Endothelial cell of umbilical vein (primary cell): ENCODE results near the gene HSF2BP. TPM values are rescaled to one million over a fixed set of nuclear protein-coding genes. Genes with fewer than 3 reads are reported as not detected.

Experiments
- BruUV-seq: library from RNA; stranded (reverse); fragments of 400-500 nt; replicated peaks from 2 replicates; lab custom pipeline; 2021; lab: Mats Ljungman, UMichigan
- CTCF ChIA-PET: fragments of 300-600, 350-600 bp; sonication (Branson Sonifier 250); formaldehyde crosslinking; loops from one replicate; lab custom pipeline; 2021; ENCODE audit warnings: antibody characterized with exemption, inconsistent platforms; lab: Charles Lee
- POLR2A ChIA-PET: fragments of 300-600, 350-600 bp; sonication (Branson Sonifier 250); formaldehyde crosslinking; loops from one replicate; lab custom pipeline; 2021; ENCODE audit warnings: antibody characterized with exemption, inconsistent platforms; lab: Charles Lee
- DNase-seq: peaks from one replicate; pipeline ENCODE4 v3.0.0-alpha.2; 2011; ENCODE audit warnings: low read depth, low spot score
- FAIRE-seq: peaks from 2 replicates; lab custom pipeline; 2011; peaks lifted over from hg19 to GRCh38; lab: Jason Lieb, UNC
- H2AFZ ChIP-seq: 2 replicates; pipeline ENCODE4 v1.6.0; 2012; ENCODE audit warnings: low read depth, low read length, control low read depth, inconsistent platforms
- H3K27ac ChIP-seq: 2 replicates; pipeline ENCODE4 v1.5.1; 2011; ENCODE audit warnings: low read depth, mild to moderate bottlenecking, control low read depth, low read length, moderate library complexity; ENCODE audit not compliant: insufficient read depth
- H3K27me3 ChIP-seq, 2 experiments: 2 replicates each; pipeline versions ENCODE4 v1.6.0 to v1.6.1; 2011; ENCODE audit warnings: low read length in 2 of 2, mixed read lengths in 1 of 2; ENCODE audit not compliant: control insufficient read depth in 2 of 2, insufficient read depth in 2 of 2
- H3K36me3 ChIP-seq, 2 experiments: 2 replicates in 1 of 2; 3 replicates in 1 of 2; pipeline ENCODE4 v1.5.1; 2011; ENCODE audit warnings: low read length in 2 of 2, mild to moderate bottlenecking in 1 of 2, moderate library complexity in 1 of 2; ENCODE audit not compliant: control insufficient read depth in 2 of 2, insufficient read depth in 2 of 2; ENCODE audit errors: extremely low read depth in 1 of 2
- H3K4me1 ChIP-seq: 3 replicates; pipeline ENCODE4 v1.5.1; 2011; ENCODE audit warnings: mild to moderate bottlenecking, low read length; ENCODE audit not compliant: control insufficient read depth, insufficient read depth; ENCODE audit errors: extremely low read depth
- H3K4me2 ChIP-seq: 2 replicates; pipeline ENCODE4 v1.6.1; 2011; ENCODE audit warnings: low read length, control low read depth, mixed read lengths; ENCODE audit not compliant: insufficient read depth
- H3K4me3 ChIP-seq, 3 experiments: fragments of 200-600 bp in 1 of 3; sonication (generic), shearing (Covaris generic) in 1 of 3; replicated peaks in 1 of 3; 2 replicates each; pipeline ENCODE4 v1.5.1; 2011 to 2016; ENCODE audit warnings: control low read depth in 3 of 3, low read length in 3 of 3, mild to moderate bottlenecking in 2 of 3, inconsistent platforms in 1 of 3, low read depth in 1 of 3, moderate library complexity in 1 of 3; ENCODE audit not compliant: insufficient read depth in 1 of 3
- H3K79me2 ChIP-seq: 2 replicates; pipeline ENCODE4 v1.6.0; 2012; ENCODE audit warnings: low read length, inconsistent platforms; ENCODE audit not compliant: control insufficient read depth, insufficient read depth
- H3K9ac ChIP-seq: replicated peaks from 2 replicates; pipeline ENCODE3; 2011; ENCODE audit warnings: low read length, control low read depth; ENCODE audit not compliant: insufficient read depth; ENCODE audit errors: extremely low read depth
- H3K9me1 ChIP-seq: replicated peaks from 3 replicates; pipeline ENCODE4 v1.6.0; 2011; ENCODE audit warnings: mild to moderate bottlenecking, low read length; ENCODE audit not compliant: control insufficient read depth, insufficient read depth; ENCODE audit errors: extremely low read depth
- H3K9me3 ChIP-seq: replicated peaks from 2 replicates; pipeline ENCODE4 v1.5.1; 2012; ENCODE audit warnings: low read length, inconsistent platforms; ENCODE audit not compliant: control insufficient read depth, insufficient read depth
- H4K20me1 ChIP-seq: replicated peaks from 2 replicates; pipeline ENCODE3; 2011; ENCODE audit warnings: mild to moderate bottlenecking, low read length; ENCODE audit not compliant: control insufficient read depth, insufficient read depth; ENCODE audit errors: extremely low read depth
- EZH2 ChIP-seq: IDR thresholded peaks from 2 replicates; pipeline ENCODE4 v1.6.1; 2012; ENCODE audit warnings: borderline replicate concordance, low read depth, mild to moderate bottlenecking, moderate library complexity, low read length, inconsistent platforms; ENCODE audit not compliant: severe bottlenecking
- JUN ChIP-seq: IDR thresholded peaks from 2 replicates; pipeline ENCODE4 v1.6.1; 2011; ENCODE audit warnings: borderline replicate concordance, low read depth; ENCODE audit not compliant: insufficient read length, insufficient read depth
- POLR2A ChIP-seq: IDR thresholded peaks from 2 replicates; pipeline ENCODE4 v1.6.1; 2012; ENCODE audit warnings: low read depth, mild to moderate bottlenecking, control low read depth, low read length
- dilution Hi-C: fragments of 300-500 bp; cut with MboI; formaldehyde crosslinking; loops from one replicate; pipeline ENCODE4 v1.15.0; 2019; ENCODE audit warnings: low sequenced_read_pairs; ENCODE audit not compliant: extremely low pct_ligation_motif_present
- intact Hi-C: fragments of 100-400 bp; cut with micrococcal nuclease; formaldehyde crosslinking; loops from one replicate; pipeline ENCODE4 v1.10.0; 2022
- polyA plus RNA-seq, 4 experiments: library from polyadenylated mRNA; depleted of rRNA in 3 of 4; stranded (reverse) in 3 of 4; unstranded in 1 of 4; fragments of >200 nt; gene quantifications; 2 replicates each; pipeline versions ENCODE4 v1.2.1 to v1.2.3, GENCODE V29; 2011 to 2012; ENCODE audit warnings: missing spikeins in 1 of 4
- total RNA-seq: library from RNA; stranded (reverse); gene quantifications from 2 replicates; pipeline ENCODE4 v1.2.3, GENCODE V29; 2021
- TF ChIP-seq, protein P1 (sequence below): IDR thresholded peaks from 2 replicates; pipeline ENCODE4 v1.6.1; 2011; ENCODE audit not compliant: insufficient read depth, insufficient read length
- TF ChIP-seq, protein P2 (sequence below), 2 donors: IDR thresholded peaks; 1 replicate in 1 of 2; 2 replicates in 1 of 2; pipeline ENCODE4 v1.5.1; 2011; ENCODE audit warnings: low read length in 2 of 2, mild to moderate bottlenecking in 2 of 2, moderate library complexity in 2 of 2, control low read depth in 1 of 2, inconsistent platforms in 1 of 2, low read depth in 1 of 2; ENCODE audit not compliant: insufficient read depth in 1 of 2; ENCODE audit errors: extremely low read depth in 1 of 2

Gene HSF2BP
- total and polyA plus RNA-seq, 2 donors (not counting 3 experiments of a cell fraction or from before 2014, with no cell fraction given): 0.41 to 0.55 TPM

DNA sequence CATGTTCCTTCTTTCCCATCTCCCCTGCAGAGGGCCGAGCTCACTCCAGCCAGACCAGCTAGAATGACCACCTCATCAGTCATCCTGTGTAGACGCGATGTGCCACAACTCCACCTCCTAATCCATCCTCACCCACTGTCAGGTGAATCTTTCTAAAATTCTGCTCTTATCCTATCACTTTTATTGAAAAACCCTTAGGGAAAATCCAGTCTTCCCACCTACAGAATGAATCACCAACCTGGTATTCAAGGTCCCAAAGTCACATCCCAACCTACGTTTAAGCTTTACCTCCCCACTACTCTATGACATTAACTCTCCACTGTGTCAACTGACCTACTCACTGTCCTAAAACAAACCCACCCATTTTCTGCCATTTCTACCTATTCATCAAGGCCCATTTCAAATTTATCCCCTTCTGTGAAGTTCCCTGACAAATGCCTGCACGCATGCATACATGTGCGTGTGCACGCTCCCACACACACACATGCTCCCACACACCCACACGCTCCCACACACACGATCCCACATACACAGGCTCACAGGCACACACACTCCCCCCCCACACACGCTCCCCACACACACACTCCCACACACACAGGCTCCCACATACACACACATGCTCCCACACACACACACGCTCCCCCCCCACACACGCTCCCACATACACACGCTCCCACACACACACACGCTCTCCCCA is 27.7 kb downstream of the HSF2BP start:
- ChIA-PET CTCF (no interaction called here), POLR2A (no interaction called here)
- DNase-seq (no peak), FAIRE-seq (no peak)
- Histone ChIP-seq H3K4me3 (no peak overlapping the region), H3K9ac (no peak overlapping the region), H3K27me3 (peaks cover 0 to 7% of the 10 kb centered on the region in 2 experiments), H3K4me2 (no peak overlapping the region), H4K20me1 (no peaks in the 10 kb centered on the region), H3K9me1 (no peaks in the 10 kb centered on the region), H2AFZ (no peak overlapping the region), H3K27ac (no peak overlapping the region), H3K4me1 (no peaks in the 10 kb centered on the region), H3K9me3 (no peaks in the 10 kb centered on the region), H3K79me2 (no peaks in the 10 kb centered on the region), H3K36me3 (no peaks in the 10 kb centered on the region)
- BruUV-seq: no TSS peak
- TF ChIP-seq EZH2: no peak
- TF ChIP-seq, protein P1, sequence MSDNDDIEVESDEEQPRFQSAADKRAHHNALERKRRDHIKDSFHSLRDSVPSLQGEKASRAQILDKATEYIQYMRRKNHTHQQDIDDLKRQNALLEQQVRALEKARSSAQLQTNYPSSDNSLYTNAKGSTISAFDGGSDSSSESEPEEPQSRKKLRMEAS: no peak
- no peak for TF ChIP-seq POLR2A
- TF ChIP-seq, protein P2, sequence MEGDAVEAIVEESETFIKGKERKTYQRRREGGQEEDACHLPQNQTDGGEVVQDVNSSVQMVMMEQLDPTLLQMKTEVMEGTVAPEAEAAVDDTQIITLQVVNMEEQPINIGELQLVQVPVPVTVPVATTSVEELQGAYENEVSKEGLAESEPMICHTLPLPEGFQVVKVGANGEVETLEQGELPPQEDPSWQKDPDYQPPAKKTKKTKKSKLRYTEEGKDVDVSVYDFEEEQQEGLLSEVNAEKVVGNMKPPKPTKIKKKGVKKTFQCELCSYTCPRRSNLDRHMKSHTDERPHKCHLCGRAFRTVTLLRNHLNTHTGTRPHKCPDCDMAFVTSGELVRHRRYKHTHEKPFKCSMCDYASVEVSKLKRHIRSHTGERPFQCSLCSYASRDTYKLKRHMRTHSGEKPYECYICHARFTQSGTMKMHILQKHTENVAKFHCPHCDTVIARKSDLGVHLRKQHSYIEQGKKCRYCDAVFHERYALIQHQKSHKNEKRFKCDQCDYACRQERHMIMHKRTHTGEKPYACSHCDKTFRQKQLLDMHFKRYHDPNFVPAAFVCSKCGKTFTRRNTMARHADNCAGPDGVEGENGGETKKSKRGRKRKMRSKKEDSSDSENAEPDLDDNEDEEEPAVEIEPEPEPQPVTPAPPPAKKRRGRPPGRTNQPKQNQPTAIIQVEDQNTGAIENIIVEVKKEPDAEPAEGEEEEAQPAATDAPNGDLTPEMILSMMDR (IDR thresholded peaks at IDR 0.05; ENCODE audit: extremely low read depth in 1 of 2, insufficient read depth in 1 of 2, low read depth in 1 of 2, low read length in 2 of 2): no peak
- TF ChIP-seq JUN: no peak
- intact Hi-C loops: no loop called here
- dilution Hi-C loops: no loop called here
